Camera-type eye (tissue), 1 donor: ENCODE measurements around the gene HARBI1. TPM values are rescaled to one million over a fixed set of nuclear protein-coding genes. Genes with fewer than 3 reads are reported as not detected.

ENCODE experiments used
- total RNA-seq: library from RNA; depleted of rRNA; stranded (reverse); fragments of >200 nt; gene quantifications from one replicate; pipeline ENCODE4 v1.2.3, GENCODE V29; 2014

Gene HARBI1, protein sequence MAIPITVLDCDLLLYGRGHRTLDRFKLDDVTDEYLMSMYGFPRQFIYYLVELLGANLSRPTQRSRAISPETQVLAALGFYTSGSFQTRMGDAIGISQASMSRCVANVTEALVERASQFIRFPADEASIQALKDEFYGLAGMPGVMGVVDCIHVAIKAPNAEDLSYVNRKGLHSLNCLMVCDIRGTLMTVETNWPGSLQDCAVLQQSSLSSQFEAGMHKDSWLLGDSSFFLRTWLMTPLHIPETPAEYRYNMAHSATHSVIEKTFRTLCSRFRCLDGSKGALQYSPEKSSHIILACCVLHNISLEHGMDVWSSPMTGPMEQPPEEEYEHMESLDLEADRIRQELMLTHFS
- total RNA-seq: 4.4 TPM

DNA sequence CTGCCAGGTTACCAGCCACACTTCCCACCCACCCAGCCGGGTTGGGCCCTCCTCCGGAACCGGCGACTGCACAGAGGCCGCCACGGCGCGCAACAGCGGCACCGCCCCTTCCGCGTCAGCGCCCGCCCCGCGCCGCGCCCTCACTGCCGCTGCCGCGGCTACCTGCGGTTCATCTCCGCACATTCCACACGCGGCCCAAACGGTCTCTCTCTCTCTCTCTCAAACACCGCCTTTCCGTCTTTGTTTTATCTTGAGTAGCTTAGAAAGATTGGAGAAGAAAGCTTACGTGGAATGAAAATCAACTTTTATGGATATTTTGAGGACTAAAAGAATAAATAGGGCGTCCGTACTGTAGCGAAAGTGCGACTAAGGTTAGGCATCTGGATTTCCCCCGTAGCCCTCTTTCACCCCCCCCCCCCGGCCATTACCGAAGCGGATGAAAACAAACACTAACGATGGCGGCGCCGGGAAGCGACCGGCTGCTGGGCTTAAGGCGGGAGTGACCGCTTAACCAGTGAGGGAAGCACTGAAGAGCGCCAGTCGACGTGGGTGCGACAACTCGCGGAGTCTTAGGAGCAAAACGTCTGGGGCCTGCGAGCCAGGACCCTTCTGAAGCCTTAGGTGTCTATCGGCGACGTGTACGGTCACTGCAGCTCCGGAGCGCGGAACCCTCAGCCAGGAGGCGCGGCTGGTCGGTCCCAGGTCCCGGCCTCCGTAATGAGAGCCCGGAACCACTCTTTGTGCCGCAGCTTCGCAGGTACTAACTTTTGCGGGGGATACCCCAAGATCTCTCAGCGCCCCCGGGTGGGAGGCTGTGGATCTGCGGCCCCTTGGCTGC lies at the start of gene HARBI1, which contains the start of gene ATG13:
Gene HARBI1, minus strand, starts transcription at position 94 of the 838 bp plus-strand sequence. CDS start 990 bp downstream, outside the sequence.
Gene ATG13, plus strand, starts transcription at position 420 of the 838 bp plus-strand sequence. CDS start 26,739 bp downstream, outside the sequence.

DNA sequence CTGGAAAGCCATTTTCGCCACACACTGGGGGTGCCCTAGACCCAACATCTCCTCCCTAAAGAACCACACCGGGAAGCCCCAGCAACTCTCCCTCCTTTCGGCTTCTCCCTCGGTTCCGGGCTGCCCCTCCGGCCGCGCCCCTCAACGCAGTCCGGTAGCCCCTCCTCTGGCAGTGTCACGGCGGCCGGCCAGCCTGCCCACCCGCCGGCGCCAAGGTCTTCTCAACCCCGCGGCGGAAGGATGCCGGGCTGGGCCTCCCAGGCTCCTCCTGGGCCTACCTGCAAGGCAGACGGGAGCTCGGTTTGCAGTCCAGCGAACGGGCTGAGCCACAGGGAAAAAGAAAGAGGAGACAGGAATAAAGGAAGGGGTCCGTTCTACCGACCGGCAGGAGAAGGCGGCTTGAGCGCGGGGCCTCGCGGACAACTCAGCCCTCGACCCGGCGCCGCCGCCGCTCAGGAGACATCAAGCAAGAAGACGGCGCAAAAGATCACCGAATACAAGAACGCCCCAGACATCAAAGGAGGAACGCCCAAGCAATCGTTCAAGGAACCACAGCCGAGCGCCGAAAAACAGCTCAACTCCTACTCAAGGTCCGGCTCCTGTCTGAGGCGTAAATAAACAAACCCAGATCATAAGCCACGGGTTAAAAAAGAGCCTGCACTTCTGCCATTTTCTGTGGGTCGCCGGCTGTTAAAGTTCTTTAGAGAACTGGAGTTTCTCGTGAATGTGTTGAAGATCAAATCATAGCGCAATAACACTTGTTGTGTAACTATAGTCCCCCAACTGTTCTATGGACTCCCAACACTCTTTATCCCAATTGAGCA lies 23.3 kb downstream of the HARBI1 start, which contains the start of gene AMBRA1:
Gene AMBRA1, minus strand, starts transcription at position 474 of the 824 bp plus-strand sequence. CDS start 45,643 bp downstream, outside the sequence.

Other genes with a start within 250 kb of the HARBI1 start
- 221 TPM for gene MDK, start 235.6 kb downstream of the HARBI1 start, total RNA-seq
- 3.2 TPM for gene CHRM4, start 225.5 kb downstream of the HARBI1 start, total RNA-seq
- 52.5 TPM for gene AMBRA1, start 23.2 kb downstream of the HARBI1 start, total RNA-seq
- 70.8 TPM for gene ATG13, start 326 bp upstream of the HARBI1 start, total RNA-seq
- gene ARHGAP1, start 83.4 kb upstream of the HARBI1 start, total RNA-seq: 32.6 TPM
- 9.0 TPM for gene ZNF408, start 83.8 kb upstream of the HARBI1 start, total RNA-seq
- not detected for gene F2, start 102.0 kb upstream of the HARBI1 start, total RNA-seq
- gene CKAP5, start 229.1 kb upstream of the HARBI1 start, total RNA-seq: 118 TPM